Mesodermal cell (in vitro differentiated cells): Measurements from ENCODE around the gene BICDL1.
"Not testable (repeated sequence)": the region's sequence is repeated elsewhere in the genome, so short reads cannot be mapped to it uniquely, and the experiment has no call there.

Source experiments
- H3K27ac ChIP-seq: 2 replicates; pipeline ENCODE4 v1.7.0; 2013; ENCODE audit warnings: mild to moderate bottlenecking, low read depth, low read length, moderate library complexity; ENCODE audit not compliant: severe bottlenecking
- H3K36me3 ChIP-seq: 2 replicates; pipeline ENCODE4 v1.7.1; 2013; ENCODE audit warnings: mild to moderate bottlenecking, low read length, moderate library complexity; ENCODE audit not compliant: control insufficient read depth, insufficient read depth
- H3K4me1 ChIP-seq: one replicate; pipeline ENCODE4 v1.7.1; 2013; ENCODE audit warnings: mild to moderate bottlenecking, low read length; ENCODE audit not compliant: insufficient read depth, control insufficient read depth, poor library complexity, severe bottlenecking
- H3K4me3 ChIP-seq: 2 replicates; pipeline ENCODE4 v1.7.0; 2013; ENCODE audit warnings: low read length, control low read depth, mild to moderate bottlenecking; ENCODE audit not compliant: insufficient read depth, poor library complexity, severe bottlenecking; ENCODE audit errors: extremely low read depth
- H3K9me3 ChIP-seq: 2 replicates; pipeline ENCODE4 v1.7.1; 2013; ENCODE audit warnings: mild to moderate bottlenecking, low read length, moderate library complexity; ENCODE audit not compliant: control insufficient read depth
- WGBS, 2 experiments: methylation state at CpG; one replicate each; pipeline ENCODE4 v1.1.5; 2013; ENCODE audit warnings: missing lambda C conversion rate in 2 of 2; ENCODE audit not compliant: insufficient coverage in 2 of 2; 5-methylcytosine and 5-hydroxymethylcytosine counted together

BICDL1 gene

GRCh38 chr12:119980242-119980641, 8.8 kb upstream of the BICDL1 start:
- Histone ChIP-seq H3K9me3 (no peaks in the 10 kb centered on the region), H3K4me3 (no peak overlapping the region), H3K36me3 (no peaks in the 10 kb centered on the region), H3K4me1 (no peaks in the 10 kb centered on the region), H3K27ac (no peak overlapping the region)
- WGBS, 2 experiments = 57 to 86% methylated on average over 1 of the region's 1 CpG

GRCh38 chr12:119980702-119981101, 8.3 kb upstream of the BICDL1 start:
- not testable (repeated sequence) for H3K27ac ChIP-seq, H3K4me3 ChIP-seq, H3K9me3 ChIP-seq, H3K4me1 ChIP-seq, H3K36me3 ChIP-seq
- 95 to 100% methylated on average over 4 to 7 of the region's 8 CpGs for WGBS, 2 experiments

GRCh38 chr12:119989361-119989730, 310 bp downstream of the BICDL1 start:
- peaks cover 11% of the 10 kb centered on the region for H3K4me1 ChIP-seq
- H3K27ac ChIP-seq = no peak overlapping the region
- no peaks in the 10 kb centered on the region for H3K36me3 ChIP-seq
- H3K9me3 ChIP-seq = no peaks in the 10 kb centered on the region
- H3K4me3 ChIP-seq = peak overlapping the region; percentile 53
- WGBS, 2 experiments = 0% methylated on average over 31 to 33 of the region's 49 CpGs

GRCh38 chr12:119989731-119990381, 820 bp downstream of the BICDL1 start:
- no peak overlapping the region for H3K27ac ChIP-seq
- no peaks in the 10 kb centered on the region for H3K36me3 ChIP-seq
- whole genome bisulfite sequencing, 2 experiments = 0% methylated on average over 62 to 67 of the region's 79 CpGs
- peak overlapping the region; percentile 38 for H3K4me3 ChIP-seq
- peaks cover 11% of the 10 kb centered on the region for H3K4me1 ChIP-seq
- no peaks in the 10 kb centered on the region for H3K9me3 ChIP-seq

GRCh38 chr12:119990382-119990874, 1.4 kb downstream of the BICDL1 start:
- WGBS, 2 experiments = 52 to 75% methylated on average over 2 to 6 of the region's 12 CpGs

GRCh38 chr12:119992129-119992705, 3.2 kb downstream of the BICDL1 start:
- 71 to 100% methylated on average over 1 to 3 of the region's 5 CpGs for WGBS, 2 experiments
- H3K36me3 ChIP-seq = no peaks in the 10 kb centered on the region
- no peak overlapping the region for H3K4me3 ChIP-seq
- peaks cover 11% of the 10 kb centered on the region for H3K4me1 ChIP-seq
- no peak overlapping the region for H3K27ac ChIP-seq
- no peaks in the 10 kb centered on the region for H3K9me3 ChIP-seq

More at GRCh38 chr12:119990382-119990874, 1.4 kb downstream of the BICDL1 start:
- Histone ChIP-seq H3K27ac (no peak overlapping the region), H3K9me3 (no peaks in the 10 kb centered on the region), H3K36me3 (no peaks in the 10 kb centered on the region), H3K4me3 (peak overlapping the region; percentile 38), H3K4me1 (peaks cover 11% of the 10 kb centered on the region)

- no peak overlapping the region for H3K4me3 ChIP-seq
- H3K36me3 ChIP-seq = no peaks in the 10 kb centered on the region
- no peaks in the 10 kb centered on the region for H3K9me3 ChIP-seq
- H3K4me1 ChIP-seq = peaks cover 14% of the 10 kb centered on the region
- no peak overlapping the region for H3K27ac ChIP-seq
- 80 to 83% methylated on average over 1 to 2 of the region's 3 CpGs for WGBS, 2 experiments
These were observed 6.0 kb downstream of the BICDL1 start for GRCh38 chr12:119994892-119995658.

- Histone ChIP-seq H3K27ac (no peak overlapping the region), H3K9me3 (no peaks in the 10 kb centered on the region), H3K36me3 (no peaks in the 10 kb centered on the region), H3K4me3 (no peak overlapping the region), H3K4me1 (peaks cover 8% of the 10 kb centered on the region)
- WGBS, 2 experiments = no CpG with 5 or more reads among the region's 1 CpG
These were observed 7.4 kb downstream of the BICDL1 start for GRCh38 chr12:119996417-119996816.

- H3K27ac ChIP-seq = no peak overlapping the region
- WGBS, 2 experiments = 93 to 94% methylated on average over 10 to 12 of the region's 13 CpGs
These were observed 9.6 kb downstream of the BICDL1 start for GRCh38 chr12:119998471-119999245.

GRCh38 chr12:120000556-120000955, 11.5 kb downstream of the BICDL1 start:
- Histone ChIP-seq H3K36me3 (no peaks in the 10 kb centered on the region), H3K27ac (no peak overlapping the region), H3K4me3 (no peak overlapping the region), H3K9me3 (no peaks in the 10 kb centered on the region), H3K4me1 (peaks cover 8% of the 10 kb centered on the region)
- 85 to 90% methylated on average over 2 to 3 of the region's 3 CpGs for WGBS, 2 experiments

More at GRCh38 chr12:119998471-119999245, 9.6 kb downstream of the BICDL1 start:
- no peaks in the 10 kb centered on the region for H3K36me3 ChIP-seq
- H3K4me3 ChIP-seq = no peak overlapping the region
- H3K4me1 ChIP-seq = peaks cover 8% of the 10 kb centered on the region
- no peaks in the 10 kb centered on the region for H3K9me3 ChIP-seq
